Activated T-cell treated with anti-CD3 and anti-CD28 coated beads, Interleukin-2, amount 50 U/mL, for 1 hour (primary cell): ENCODE data around the gene SNX10.

ENCODE experiments used
- DNase-seq: peaks from one replicate; pipeline ENCODE4 v3.0.0-alpha.2; 2020

The SNX10 gene

GRCh38 chr7:26372704-26373103, 81.0 kb downstream of the SNX10 start:
- no peak for DNase-seq

- DNase-seq, result no peak
These were observed 83.1 kb downstream of the SNX10 start for GRCh38 chr7:26374647-26375373.

GRCh38 chr7:26375726-26376174, 84.1 kb downstream of the SNX10 start:
- DNase-seq, result no peak

DNA sequence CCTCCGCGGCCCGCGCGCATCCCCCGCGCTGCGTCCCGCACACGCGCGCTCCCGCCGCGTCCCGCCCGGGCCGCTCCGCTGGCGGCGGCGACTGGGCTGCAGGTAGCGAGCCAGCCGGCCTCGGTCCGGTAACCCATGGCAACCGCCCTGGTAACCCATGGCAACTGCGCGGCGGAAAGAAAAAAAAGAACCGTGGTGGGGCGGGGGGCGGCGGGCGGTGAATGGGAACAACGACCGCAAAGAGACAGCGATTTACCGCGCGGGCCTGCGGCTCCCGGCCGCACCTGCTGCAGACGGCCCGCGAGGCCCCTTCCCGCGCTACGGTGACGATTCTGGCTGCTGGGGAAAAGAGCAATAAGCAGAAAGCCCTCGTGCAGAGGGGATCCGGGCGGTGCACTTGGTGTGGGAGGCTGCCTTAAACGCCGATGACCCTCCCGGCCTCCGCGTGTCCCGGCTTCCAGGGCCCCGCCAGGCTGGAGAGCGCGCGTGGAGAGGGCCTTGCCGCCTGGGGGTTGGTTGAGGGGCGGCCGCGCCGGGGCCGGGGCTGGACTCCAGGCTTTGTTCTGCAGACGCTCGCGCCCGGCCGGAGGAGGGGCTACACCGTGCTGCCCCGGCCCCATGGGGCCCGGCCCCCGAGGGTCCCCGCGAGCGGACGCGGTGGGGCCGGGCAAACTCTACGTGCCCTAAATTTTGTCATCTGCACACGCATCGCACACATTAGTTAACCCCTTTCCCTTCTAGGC, 84.7 kb downstream of the SNX10 start:
- peak; percentile 46 for DNase-seq

GRCh38 chr7:26378016-26378415, 86.4 kb downstream of the SNX10 start:
- no peak for DNase-seq

GRCh38 chr7:26379711-26380110, 88.0 kb downstream of the SNX10 start:
- DNase-seq, result no peak

- no peak for DNase-seq
These were observed 90.1 kb downstream of the SNX10 start for GRCh38 chr7:26381476-26382353.

DNA sequence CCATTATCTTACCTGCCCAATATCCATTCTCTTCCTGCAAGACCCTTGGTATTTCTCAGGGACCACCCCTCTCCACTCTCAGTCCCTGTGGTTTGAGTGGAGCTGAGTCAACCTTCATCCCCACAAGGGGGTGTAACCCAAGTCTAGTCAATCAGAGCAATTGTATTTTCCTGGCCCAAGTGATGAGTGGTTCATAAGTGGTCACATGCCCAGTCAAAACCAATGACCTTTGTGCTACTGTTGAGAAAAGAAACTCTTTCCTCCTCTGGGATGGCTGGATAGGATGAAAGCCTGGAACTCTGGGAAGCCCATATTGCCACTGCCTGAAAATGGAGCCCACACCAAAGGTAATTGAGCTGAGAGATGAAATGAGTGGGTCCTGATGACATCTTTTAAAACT, 93.6 kb downstream of the SNX10 start:
- DNase-seq, result no peak

- DNase-seq, result no peak
These were observed 96.1 kb downstream of the SNX10 start for GRCh38 chr7:26387731-26388130.

DNA sequence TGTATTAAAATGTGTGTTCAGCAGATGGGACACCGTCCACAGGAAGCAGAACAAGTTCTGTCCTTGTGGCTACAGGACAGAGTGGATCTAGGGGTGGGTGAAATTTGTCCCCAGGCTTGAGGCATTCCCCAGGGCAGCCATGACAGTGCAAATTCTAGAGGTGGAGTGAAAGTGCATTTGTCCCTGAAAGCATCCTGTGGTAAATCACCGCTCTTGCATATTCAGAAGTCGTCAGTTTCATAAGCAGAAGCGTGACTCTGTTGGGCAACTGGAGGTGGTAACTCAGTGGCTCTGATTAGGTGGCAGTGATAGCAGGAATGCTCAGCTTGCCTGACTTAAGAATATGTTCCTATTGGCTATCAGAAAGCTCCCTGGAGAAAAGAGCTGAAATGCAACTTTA, 96.6 kb downstream of the SNX10 start:
- no peak for DNase-seq

- no peak for DNase-seq
These were observed 98.4 kb downstream of the SNX10 start for GRCh38 chr7:26390016-26390415.

GRCh38 chr7:26393818-26394217, 102.2 kb downstream of the SNX10 start:
- DNase-seq, result no peak

DNA sequence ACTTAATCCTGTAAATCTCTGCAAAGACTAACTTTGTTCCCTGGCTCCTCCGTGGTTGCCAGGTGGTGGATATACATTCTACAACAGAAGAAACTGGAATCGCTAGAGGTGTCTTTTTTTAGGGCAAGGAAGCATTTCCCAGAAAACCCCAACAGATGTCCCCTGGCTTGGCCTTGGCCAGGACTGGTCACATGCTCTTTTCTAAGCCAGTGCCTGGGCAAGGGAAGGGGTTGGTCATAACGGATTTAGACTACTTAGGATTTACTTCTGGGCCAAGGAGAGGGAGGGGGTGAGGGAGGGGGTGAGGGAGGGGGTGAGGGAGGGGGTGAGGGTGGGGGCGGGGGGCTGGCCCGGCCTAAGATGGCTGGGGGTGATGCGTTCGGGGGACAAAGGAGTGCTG, 105.7 kb downstream of the SNX10 start:
- DNase-seq, result no peak

DNA sequence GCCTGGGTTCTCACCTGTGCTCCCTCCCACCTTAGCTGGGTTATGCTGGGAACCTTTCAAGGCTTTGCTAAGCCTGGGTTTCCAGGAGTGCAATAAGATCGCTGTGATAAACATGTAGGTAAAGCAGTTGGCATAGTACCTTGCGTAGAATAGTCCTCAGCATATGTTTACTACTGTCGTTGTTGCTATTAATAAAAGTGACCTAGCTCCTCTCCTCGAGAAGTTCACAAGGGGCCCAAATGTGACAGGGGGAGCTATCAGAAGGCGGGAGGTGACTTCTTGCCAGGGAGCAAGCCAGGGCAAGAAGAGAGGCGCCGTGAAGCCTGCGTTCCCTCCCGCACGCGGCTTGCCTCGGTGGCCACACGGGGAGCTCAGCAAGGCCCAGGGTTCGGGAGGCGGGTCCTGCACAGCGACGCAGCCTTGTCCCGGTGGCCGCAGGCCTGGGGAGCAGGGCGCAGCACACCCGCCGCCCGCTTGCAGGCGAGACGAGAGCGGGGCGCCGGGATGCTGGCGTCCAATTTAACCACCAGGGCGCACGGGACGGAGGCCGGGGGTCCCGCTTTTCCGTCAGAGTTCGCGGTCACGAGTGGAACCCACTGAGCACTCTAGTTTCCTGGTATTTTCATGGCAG, 106.2 kb downstream of the SNX10 start:
- DNase-seq, result peak; percentile 23

GRCh38 chr7:26398427-26398755, 106.7 kb downstream of the SNX10 start:
- peak; percentile 18 for DNase-seq

- DNase-seq, result peak; percentile 22
These were observed 107.3 kb downstream of the SNX10 start for GRCh38 chr7:26398756-26399509.

DNA sequence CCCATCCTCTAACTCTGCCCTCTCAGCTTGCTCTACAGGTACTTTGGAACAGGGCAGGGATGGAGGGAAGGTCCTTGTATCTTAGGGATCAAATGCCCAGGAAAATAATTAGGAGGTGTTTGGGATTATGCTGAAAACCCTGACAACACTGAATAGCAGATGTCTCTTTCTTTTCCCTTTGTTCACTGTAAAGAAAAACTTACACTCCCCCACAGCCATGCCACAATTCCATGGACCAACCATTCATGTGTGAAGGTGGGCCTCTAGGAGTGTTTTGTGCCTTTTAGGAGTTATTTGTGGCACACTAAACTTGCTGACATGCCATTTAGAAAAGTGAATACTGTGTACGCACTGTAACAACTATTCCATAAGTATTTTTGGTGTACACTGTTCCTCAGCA, 108.1 kb downstream of the SNX10 start:
- DNase-seq, result no peak

GRCh38 chr7:26403640-26404039, 112.0 kb downstream of the SNX10 start:
- no peak for DNase-seq

DNA sequence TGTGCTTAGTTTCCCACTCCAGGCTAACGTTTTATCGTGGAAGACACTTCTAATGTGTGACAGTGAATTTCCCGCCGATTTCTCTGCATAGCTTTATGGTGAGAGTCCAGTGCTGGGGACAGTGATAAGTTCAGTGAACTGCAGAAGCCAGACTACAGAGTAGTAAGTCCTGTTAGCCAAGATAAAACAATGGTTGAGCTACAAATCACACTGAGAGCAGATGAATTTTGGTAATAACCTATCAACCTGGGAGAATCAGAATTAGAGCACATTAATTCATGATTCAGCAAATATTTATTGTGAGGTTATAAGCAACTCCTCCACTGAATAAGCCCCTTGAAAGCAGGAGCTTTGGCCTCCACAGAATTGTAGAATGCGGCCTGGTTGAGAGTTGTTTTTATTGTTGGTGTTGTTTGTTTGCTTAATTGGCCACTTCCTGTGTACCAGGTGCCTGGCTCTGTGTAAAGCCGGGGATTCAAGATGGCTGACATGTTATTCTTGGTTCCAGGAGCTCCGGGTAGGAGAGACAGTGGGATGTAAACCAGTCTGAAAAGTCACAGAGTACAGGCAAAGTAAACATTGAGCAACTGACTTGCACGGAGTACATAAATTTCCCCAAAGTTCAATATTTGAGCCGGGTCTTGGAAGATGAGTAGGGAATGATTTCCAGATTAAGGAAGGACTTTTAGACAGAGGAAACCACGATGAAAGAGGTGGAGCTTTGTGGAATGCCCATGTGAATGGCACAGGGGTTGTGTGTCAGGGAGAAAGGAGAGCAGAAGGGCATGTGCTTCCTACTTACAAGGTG, 112.7 kb downstream of the SNX10 start:
- DNase-seq, result no peak

- no peak for DNase-seq
These were observed 114.8 kb downstream of the SNX10 start for GRCh38 chr7:26406433-26406832.
